T-helper 2 cell (primary cell): ENCODE measurements around the gene RELT.

ENCODE experiments used
- DNase-seq, 5 experiments: peaks; one replicate each; pipeline versions ENCODE4 v3.0.0 to v3.0.0-alpha.2; 2012 to 2022

The RELT gene

DNA sequence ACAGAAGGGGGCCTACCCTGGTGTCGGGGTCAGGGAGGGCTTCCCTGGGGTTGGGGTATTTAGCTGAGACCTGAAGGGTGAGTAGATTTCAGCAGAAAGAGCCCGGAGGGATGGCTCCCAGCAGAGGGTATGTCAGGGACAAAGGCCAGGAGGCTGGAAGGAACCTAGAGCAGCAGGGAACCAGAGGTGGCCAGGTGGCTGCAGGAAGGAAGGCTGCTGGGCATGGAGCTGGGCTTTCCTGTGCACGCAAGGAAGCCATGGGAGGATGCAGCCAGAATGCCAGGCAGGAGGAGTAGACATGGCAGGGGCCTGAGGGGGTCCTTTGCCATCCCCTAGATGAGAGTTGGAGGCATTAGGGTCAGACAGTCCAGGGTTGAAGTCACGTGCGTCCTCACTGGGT, 27.4 kb upstream of the RELT start:
- no peak for DNase-seq

DNA sequence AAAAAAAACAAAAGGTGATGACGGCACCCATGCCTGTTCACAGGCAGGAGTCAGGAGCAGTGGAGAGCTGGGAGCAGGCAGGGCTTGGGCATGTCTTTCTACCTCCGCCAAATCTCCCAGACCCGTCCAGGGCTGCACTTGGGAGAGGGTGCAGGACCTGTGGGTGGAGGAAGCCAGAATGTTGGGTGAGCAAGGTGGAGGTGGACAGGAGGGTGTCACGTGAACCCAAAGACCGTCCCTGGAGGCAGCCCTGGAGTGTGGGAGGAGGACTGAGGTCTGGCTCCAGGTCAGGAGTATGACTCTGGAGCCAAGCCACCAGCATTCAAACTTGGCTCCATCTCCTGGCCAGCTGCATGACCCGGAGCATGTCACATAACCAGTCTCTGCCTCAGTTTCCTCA, 26.6 kb upstream of the RELT start:
- DNase-seq: no peak

DNA sequence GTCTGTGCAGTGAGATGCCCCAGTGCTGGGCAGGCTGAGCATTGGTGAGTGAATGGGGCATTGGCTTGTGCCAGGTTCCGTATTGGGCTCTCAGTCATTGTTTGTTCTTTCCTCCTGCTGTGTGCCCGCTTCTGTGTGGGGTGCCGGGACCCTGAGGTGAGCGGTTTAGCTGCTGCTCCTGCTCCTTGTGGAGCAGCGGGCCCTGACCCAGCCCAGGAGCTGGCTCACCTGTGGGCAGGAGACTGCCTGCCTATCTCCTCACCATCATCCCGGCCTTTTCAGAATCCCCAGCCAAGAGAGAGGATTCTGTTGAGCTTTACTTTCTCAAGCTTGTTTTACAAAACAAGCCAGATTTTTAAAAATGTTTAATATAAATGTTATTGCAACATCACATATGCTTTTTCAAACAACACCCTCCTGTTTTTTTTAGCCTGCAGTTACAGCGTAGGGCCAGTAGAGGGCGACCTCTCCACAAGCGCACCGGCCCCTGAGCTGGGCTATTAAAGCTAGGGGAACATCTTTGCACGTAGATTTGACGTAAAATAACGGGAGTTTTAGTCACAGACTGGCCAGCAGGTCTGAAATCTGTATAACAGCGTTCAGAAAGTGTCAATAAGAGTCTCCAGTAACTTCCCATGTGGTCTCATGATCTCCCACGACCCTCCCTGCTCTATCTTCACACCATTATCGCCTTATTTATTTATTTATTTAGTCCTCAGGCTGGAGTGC, 25.1 kb upstream of the RELT start:
- DNase-seq: peak in 4 of 5 experiments; percentile 36 to 81 (median 54)

DNA sequence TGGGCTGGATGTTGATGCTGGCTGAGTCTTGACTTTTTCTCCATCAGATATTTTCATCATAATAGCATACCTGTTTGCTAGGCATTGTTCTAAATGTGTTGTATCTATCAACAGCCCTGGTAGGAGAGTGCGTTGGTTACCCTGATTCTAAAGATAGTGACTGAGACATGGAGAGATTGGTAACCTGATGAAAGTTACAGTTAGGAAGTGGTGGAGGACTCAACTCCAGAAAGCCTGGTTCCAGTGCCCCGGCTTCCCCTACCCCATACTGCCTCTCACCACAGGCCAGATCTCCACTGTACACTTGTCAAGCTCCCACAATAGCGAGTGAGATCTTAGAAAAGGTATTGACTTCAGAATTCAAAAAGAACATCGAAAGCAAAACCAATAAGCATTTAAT, 22.8 kb upstream of the RELT start:
- DNase-seq: peak in 1 of 5 experiments; percentile 92

DNA sequence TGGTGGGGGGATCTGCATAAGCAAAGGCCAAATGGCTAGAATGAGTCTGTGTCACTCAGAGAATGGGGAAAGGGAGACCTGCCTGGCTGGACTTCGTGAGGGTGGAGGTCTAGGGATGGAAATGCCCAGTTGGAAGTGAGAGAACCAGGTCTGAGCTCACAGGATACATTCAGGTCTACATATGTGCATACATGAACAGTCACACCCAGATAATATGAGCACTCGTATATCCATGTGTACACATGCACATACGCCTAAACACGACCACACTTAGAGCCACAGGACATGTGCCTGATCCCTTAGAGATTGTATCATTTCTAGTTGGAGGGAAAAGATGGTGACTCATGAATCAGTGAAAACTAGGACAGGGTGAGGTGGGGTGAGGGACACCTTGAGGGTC, 21.1 kb upstream of the RELT start:
- DNase-seq: no peak

DNA sequence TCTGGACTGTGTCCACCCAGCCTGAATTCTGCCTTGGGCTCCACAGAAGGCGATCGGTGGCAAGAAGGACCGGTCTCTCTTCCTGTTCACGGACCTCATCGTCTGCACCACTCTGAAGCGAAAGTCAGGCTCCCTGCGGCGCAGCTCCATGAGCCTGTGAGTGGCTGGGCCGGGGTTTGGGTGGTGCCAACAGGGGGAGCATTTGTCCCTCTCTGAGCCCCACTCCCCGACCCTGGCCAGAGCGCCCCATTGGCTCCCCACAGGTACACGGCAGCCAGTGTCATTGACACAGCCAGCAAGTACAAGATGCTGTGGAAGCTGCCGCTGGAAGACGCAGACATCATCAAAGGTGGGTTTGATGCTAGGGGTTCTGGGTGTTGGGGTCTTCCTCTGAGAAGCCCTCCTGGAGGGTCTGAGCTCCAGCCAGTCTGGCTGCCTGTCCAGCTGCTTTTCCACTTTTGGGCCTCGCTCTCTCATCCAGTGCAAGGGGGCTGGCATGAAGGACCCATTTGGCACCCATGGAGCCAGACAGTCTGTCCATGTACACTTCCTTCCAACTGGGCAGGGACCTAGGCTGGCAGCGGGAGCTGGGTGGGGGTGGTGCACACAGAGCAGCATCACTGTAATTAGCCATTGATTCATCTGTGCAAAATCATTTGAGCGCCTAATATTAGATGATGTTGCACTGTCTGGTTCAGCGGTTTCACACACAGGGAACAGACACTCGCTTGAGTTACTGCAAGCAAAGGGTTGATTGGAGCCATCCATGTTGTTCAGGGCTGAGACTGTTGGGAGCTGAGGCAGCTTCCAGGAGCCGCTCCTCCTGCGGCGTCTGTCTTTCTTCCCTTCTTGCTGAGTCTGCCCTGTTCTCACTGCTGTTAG, 19.0 kb upstream of the RELT start:
- DNase-seq: no peak

DNA sequence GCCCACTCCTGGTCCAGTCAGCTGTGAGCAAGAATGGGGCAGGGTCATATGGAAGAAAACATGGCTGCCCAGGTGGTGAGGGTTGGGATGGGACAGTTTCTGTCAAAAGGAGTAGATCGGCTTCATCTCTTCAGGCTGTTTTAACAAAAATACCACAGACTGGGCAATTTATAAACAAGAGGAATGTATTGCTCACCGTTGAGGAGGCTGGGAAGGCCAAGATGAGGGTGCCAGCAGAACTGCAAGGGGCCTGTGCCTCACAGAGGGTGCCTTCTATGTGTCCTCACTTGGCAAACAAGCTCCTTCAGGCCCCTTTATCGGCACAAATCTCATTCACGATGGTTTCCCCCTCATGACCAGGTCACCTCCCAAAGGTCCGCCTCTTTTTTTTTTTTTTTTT, 18.1 kb upstream of the RELT start:
- no peak for DNase-seq

DNA sequence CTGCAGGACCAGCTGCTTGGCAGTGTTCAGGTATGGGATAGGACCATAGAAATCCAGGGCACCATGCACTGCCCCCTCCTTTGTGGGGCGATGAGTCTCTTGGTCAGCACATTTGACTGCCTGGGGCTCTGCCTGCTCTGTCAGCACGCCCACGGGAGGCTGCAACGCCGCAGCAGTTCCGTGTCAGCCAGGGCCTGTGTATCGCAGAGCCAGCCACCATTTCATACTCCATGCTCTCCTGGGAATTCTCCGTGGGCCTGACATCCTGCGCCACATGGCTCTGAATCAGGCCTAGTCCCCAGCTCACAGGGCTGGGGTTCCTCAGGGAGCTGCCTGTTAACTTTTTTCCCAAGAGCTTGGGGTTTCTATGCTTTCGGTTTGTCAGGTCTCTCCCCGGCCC, 16.9 kb upstream of the RELT start:
- no peak for DNase-seq

DNA sequence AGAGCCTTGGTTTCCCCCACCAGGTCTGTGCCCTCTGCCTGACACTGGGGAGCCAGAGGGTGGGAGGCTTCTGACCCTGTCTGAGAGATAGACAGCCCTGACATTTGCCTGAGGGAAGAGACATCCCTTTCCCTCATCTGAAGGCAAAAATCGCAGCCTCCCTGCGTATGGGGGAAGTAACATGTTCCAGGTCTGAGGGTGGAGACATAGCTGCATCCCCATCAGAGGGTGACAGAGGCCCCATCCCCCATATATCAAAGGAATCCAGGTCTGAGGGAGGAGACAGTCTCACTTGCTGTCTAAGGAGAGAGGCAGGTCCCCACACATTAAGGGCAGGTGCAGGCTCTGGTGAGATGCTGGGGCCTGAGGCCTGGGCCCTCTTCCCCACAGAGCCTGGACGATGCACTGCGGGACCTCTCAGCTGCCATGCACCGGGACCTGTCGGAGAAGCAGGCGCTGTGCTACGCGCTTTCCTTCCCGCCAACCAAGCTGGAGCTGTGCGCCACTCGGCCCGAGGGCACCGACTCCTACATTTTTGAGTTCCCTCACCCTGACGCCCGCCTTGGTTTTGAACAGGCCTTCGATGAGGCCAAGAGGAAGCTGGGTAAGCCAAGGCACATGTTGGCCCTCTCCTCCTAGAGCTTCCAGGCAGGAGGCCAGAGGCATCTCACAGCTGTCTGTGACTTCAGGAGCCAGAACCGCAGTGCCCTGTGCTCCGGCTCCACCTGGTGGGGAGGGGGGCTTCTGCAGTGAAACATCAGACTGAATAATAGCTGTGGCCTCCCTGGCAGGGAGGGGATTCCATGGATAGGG, 16.1 kb upstream of the RELT start:
- peak in 2 of 5 experiments; percentile 22 to 44 for DNase-seq

DNA sequence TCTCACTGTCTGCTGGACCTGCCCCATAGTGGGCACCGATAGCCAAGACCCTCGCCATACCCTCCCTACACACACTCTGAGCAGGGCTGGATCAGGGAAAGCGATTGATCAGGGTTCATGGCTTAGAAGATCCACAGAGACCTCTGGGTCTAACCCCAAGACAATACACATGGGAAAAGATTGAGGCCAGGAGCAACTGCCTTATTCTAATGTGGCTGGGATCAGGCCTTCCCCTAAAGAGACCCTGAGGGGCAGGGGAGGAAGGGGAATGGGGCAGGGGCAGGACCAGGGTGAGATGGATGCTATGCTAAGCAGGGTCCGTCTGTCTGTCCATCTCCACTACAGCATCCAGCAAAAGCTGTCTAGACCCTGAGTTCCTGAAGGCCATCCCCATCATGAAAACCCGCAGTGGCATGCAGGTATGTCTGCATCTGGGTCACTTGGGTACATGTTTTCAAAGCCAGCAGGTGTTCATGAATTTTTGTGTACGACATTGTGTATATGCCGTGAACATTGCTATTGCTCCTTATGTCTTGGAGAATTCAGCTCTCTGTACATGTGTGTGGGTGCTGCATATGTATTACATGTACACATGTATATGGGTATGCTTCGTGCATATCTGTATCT, 15.3 kb upstream of the RELT start:
- no peak for DNase-seq

DNA sequence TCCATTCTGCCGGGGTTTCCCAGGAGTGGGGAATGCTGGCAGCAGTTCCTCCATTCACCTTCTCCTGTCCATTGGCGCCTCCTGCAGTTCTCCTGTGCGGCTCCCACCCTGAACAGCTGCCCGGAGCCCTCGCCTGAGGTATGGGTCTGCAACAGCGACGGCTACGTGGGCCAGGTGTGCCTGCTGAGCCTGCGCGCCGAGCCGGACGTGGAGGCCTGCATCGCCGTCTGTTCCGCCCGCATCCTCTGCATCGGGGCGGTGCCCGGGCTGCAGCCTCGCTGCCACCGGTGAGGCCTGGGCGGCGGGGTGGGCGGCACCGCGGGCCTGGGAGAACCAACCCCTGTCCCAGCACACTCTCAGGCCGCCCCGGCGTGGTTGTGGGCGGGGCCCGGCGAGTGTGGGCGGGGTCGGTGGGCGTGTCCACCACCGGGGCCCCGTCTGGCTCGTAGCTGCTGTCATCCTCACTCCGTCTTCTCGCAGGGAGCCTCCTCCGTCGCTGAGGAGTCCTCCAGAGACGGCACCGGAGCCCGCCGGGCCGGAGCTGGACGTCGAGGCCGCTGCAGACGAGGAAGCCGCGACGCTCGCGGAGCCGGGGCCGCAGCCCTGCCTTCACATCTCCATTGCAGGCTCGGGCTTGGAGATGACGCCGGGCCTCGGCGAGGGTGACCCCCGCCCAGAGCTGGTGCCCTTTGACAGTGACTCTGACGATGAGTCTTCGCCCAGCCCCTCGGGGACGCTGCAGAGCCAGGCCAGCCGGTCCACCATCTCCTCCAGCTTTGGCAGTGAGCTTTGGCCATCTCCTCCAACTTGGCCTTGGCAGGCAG, 14.0 kb upstream of the RELT start:
- no peak for DNase-seq

DNA sequence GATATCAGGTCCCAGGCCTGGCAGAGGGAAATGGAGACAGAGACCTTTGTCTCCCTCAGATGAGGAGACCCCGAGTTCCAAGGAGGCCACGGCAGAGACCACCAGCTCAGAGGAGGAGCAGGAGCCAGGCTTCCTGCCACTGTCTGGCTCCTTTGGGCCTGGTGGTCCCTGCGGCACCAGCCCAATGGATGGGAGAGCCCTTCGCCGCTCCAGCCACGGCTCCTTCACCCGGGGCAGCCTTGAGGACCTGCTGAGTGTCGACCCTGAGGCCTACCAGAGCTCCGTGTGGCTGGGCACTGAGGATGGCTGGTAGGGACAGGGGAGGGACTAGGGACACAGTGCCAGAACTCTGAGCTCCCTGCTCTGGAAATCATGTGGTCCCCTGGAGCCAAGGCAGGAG, 13.1 kb upstream of the RELT start:
- no peak for DNase-seq

DNA sequence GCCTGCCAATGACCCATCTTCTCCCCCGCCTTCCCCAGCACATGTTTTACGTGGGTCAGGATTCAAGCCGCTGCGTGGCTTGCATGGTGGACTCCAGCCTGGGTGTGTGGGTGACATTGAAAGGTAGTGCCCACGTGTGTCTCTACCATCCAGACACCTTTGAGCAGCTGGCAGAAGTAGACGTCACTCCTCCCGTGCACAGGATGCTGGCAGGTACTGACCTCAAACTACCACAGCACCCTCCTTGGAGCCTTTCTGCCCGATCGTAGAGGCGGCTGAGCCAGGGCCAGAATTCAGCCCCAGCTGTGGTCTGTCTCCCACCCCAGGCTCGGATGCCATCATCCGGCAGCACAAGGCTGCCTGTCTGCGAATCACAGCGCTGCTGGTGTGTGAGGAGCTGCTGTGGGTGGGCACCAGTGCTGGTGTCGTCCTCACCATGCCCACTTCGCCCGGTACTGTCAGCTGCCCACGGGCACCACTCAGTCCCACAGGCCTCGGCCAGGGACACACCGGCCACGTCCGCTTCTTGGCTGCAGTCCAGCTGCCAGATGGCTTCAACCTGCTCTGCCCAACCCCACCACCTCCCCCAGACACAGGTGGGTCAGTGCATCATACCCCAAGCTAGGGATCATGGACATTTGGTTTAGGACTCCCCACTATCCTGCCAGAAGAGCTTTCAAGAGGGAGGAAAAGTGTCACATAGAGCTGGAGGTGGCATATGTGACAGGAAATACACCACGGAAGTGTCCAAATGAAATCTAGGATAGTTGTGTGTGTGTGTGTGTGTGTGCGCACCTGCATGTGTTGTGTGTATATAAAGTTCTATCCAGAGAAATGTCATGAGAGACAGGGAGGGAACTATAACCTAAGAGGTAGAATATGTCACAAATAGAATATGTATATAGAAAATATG, 10.6 kb upstream of the RELT start:
- peak in 1 of 5 experiments; percentile 58 for DNase-seq

DNA sequence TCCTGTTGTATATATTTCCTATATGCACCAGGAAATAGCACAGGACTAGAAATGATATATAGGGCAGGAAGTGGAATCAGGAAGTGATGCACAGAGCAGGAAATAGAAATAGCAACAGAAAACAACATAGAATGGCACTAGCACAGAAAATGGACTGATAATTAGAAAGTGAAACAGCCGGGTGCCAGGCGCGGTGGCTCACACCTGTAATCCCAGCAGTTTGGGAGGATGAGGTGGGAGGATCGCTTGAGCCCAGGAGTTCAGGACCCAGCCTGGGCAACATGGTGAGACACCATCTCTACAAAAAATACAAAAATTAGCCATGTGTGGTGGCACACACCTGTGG, 10.0 kb upstream of the RELT start:
- peak in 2 of 5 experiments; percentile 71 to 81 for DNase-seq

DNA sequence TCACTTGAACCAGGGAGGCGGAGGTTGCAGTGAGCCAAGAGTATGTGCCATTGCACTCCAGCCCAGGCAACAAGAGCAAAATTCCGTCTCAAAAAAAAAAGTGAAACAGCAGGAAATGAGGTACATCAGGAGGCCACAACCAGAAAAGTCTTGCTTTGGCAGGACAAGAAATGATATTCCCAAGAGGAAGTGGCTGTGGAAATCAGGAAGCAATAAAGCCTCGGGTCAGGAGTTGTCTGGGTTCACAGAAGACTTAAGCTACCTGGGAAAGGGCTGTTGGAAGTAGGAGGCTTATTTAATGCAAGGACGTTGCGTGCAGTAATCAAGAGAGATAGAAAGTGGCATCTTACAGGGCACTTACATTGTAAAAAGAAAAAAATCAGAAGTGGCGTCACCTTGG, 9.2 kb upstream of the RELT start:
- no peak for DNase-seq

DNA sequence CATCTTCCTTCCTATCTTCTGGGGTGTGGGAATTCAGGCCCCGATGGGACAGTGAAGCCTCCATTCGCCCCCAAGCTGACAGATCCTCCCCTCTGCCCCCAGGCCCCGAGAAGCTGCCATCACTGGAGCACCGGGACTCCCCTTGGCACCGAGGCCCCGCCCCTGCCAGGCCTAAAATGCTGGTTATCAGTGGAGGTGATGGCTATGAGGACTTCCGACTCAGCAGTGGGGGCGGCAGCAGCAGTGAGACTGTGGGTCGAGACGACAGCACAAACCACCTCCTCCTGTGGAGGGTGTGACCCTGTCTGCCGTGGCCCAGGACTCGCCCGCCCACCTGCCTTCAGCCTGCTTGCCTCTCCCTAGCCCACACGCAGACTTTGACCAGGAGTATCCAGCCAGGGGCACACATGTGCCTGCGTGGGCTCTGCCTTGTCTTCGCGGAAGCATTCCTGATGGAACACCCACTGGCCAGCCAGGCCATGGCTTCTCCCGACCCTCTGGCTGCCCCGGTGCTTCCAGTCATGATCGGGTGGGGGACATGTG, 8.6 kb upstream of the RELT start:
- DNase-seq: peak in 1 of 5 experiments; percentile 7

DNA sequence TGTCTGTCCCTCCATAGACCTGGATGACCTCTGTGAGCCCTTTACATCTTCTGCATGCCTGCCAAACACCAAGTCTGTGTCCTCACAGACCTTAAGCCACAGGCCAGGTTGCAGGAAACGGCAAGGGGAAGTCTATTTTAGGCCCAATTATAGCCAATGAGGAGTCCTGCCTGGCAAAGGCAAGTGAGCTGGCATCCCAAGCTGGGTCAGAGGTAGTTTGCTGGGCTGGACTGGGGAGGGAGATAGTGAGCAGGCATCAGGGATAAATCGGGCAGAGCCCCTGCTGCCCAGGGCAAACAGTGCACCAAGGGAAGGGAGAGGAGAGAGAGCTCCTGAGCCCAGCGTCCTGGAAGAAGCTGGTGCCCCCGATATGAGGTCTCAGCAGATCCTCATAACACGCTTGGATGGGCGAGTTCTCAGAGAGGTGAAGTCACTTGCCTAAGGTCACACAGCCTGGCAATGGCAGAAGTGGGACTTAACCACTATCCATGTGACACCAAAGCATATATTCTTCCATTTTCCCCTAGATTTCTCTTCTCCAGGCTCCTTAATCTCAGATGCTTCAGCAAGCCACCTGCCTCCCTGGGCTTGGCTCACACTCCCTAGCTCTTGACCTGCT, 3.7 kb upstream of the RELT start:
- DNase-seq: no peak

DNA sequence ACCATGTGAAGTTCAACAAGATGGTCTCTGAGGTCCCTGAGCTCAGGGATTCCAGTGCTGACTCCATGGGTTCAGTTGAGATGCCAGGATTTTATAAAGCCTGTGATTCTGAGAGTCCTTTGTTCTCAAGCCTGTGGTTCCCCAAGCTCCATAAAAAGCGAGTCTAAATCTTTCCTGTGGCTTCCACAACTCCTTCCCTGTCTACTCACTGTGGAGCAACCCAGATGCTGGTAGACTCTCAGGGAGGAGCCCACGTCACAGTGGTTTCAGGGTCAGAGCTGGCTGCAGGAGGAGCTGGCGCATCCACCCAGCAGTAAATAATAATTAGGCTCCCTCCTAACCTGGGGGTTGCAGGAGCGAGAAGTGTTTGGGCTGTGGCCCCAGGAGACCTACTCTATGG, 2.0 kb upstream of the RELT start:
- no peak for DNase-seq

DNA sequence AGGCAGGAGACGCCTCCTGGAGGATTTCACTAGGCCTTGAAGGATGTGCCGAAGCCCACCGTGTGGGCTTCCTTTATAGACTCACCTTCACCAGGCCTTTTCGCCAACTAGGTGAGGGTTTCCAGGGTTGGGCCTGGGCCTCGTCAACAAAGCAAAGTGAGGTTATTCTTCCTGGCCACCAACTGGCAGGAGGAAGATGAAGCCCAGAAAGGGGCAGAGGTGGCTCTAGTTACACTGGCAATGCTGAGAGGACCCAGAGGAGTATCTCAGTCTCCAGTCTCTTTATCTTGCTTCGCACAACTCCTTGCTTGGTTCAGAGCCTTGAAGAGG, 404 bp upstream of the RELT start:
- DNase-seq: no peak
